Liver (tissue), 9 donors: ENCODE data around the gene S1PR4. TPM values are rescaled to one million over a fixed set of nuclear protein-coding genes. Genes with fewer than 3 reads are reported as not detected.
A peak's percentile ranks its signal among the peaks of the same experiment; 100 is the strongest.

Experiments
- DNase-seq: peaks from one replicate; pipeline ENCODE4 v3.0.0-alpha.2; 2017; ENCODE audit warnings: low spot score
- H3K27ac ChIP-seq, 2 donors: one replicate each; pipeline ENCODE4 v1.7.0; 2013; ENCODE audit warnings: inconsistent platforms in 2 of 2, low read length in 2 of 2, control low read depth in 1 of 2, low read depth in 1 of 2, mild to moderate bottlenecking in 1 of 2
- H3K27me3 ChIP-seq, 4 donors: one replicate each; pipeline versions ENCODE4 v1.6.1 to v1.7.0; 2013; ENCODE audit warnings: low read length in 3 of 4, inconsistent platforms in 1 of 4, mild to moderate bottlenecking in 1 of 4, moderate library complexity in 1 of 4; ENCODE audit not compliant: control insufficient read depth in 4 of 4, insufficient read depth in 4 of 4
- H3K36me3 ChIP-seq, 4 donors: one replicate each; pipeline versions ENCODE4 v1.6.1 to v1.7.0; 2013; ENCODE audit warnings: low read length in 3 of 4, mild to moderate bottlenecking in 3 of 4, low read depth in 1 of 4, moderate library complexity in 1 of 4; ENCODE audit not compliant: control insufficient read depth in 4 of 4, insufficient read depth in 3 of 4
- H3K4me1 ChIP-seq, 4 donors: one replicate each; pipeline versions ENCODE4 v1.6.1 to v1.7.0; 2013; ENCODE audit warnings: low read length in 3 of 4, mild to moderate bottlenecking in 3 of 4, moderate library complexity in 1 of 4; ENCODE audit not compliant: control insufficient read depth in 4 of 4, insufficient read depth in 4 of 4
- H3K4me3 ChIP-seq, 3 donors: one replicate each; pipeline versions ENCODE4 v1.6.1 to v1.7.0; 2013; ENCODE audit warnings: low read length in 3 of 3, control low read depth in 1 of 3, low read depth in 1 of 3, mild to moderate bottlenecking in 1 of 3
- H3K9ac ChIP-seq, 2 donors: one replicate each; pipeline ENCODE4 v1.7.0; 2013; ENCODE audit warnings: low read length in 2 of 2, mild to moderate bottlenecking in 2 of 2, moderate library complexity in 2 of 2, control low read depth in 1 of 2, low read depth in 1 of 2
- H3K9me3 ChIP-seq, 4 donors: one replicate each; pipeline versions ENCODE4 v1.6.1 to v1.7.0; 2013; ENCODE audit warnings: low read length in 3 of 4; ENCODE audit not compliant: control insufficient read depth in 4 of 4
- ATF3 ChIP-seq: IDR thresholded peaks from 2 replicates; pipeline ENCODE4 v1.6.1; 2016; ENCODE audit warnings: antibody characterized with exemption
- CTCF ChIP-seq: fragments of 150-350 bp; IDR thresholded peaks from 2 replicates; pipeline ENCODE4 v1.5.1; 2017; ENCODE audit warnings: improper control_type of control experiment, low read depth, low read length; ENCODE audit not compliant: missing input control
- EGR1 ChIP-seq, 2 donors: IDR thresholded peaks; 2 replicates each; pipeline ENCODE4 v1.6.1; 2016 to 2018; ENCODE audit warnings: antibody characterized with exemption in 2 of 2, low read depth in 2 of 2
- FOXA1 ChIP-seq: IDR thresholded peaks from 2 replicates; pipeline ENCODE4 v1.6.1; 2016; ENCODE audit warnings: antibody characterized with exemption
- FOXA2 ChIP-seq: IDR thresholded peaks from 2 replicates; pipeline ENCODE4 v1.6.1; 2016; ENCODE audit warnings: antibody characterized with exemption
- GABPA ChIP-seq, 2 donors: IDR thresholded peaks in 1 of 2; conservative IDR thresholded peaks in 1 of 2; 2 replicates each; pipeline ENCODE4 v1.6.1; 2016; ENCODE audit warnings: antibody characterized with exemption in 2 of 2, mild to moderate bottlenecking in 1 of 2, moderate library complexity in 1 of 2
- HNF4A ChIP-seq, 2 donors: conservative IDR thresholded peaks; 2 replicates each; pipeline ENCODE4 v1.6.1; 2016; ENCODE audit warnings: antibody characterized with exemption in 2 of 2, mild to moderate bottlenecking in 2 of 2
- HNF4G ChIP-seq: IDR thresholded peaks from 2 replicates; pipeline ENCODE4 v1.6.1; 2016; ENCODE audit warnings: antibody characterized with exemption
- JUND ChIP-seq, 2 donors: IDR thresholded peaks; 2 replicates each; pipeline ENCODE4 v1.6.1; 2016; ENCODE audit warnings: antibody characterized with exemption in 2 of 2
- NR2F2 ChIP-seq: IDR thresholded peaks from 2 replicates; pipeline ENCODE4 v1.6.1; 2016; ENCODE audit warnings: antibody characterized with exemption
- RAD21 ChIP-seq, 2 donors: IDR thresholded peaks; 2 replicates each; pipeline ENCODE4 v1.6.1; 2016; ENCODE audit warnings: antibody characterized with exemption in 2 of 2, mild to moderate bottlenecking in 2 of 2
- RXRA ChIP-seq, 2 donors: IDR thresholded peaks; 2 replicates each; pipeline ENCODE4 v1.6.1; 2017 to 2018; ENCODE audit warnings: antibody characterized with exemption in 2 of 2, mild to moderate bottlenecking in 1 of 2
- SP1 ChIP-seq: IDR thresholded peaks from 2 replicates; pipeline ENCODE4 v1.6.1; 2018; ENCODE audit warnings: antibody characterized with exemption, mild to moderate bottlenecking
- TAF1 ChIP-seq: conservative IDR thresholded peaks from 2 replicates; pipeline ENCODE4 v1.6.1; 2016; ENCODE audit warnings: antibody characterized with exemption, mild to moderate bottlenecking
- YY1 ChIP-seq: IDR thresholded peaks from 2 replicates; pipeline ENCODE4 v1.6.1; 2016; ENCODE audit warnings: antibody characterized with exemption, mild to moderate bottlenecking
- ZBTB33 ChIP-seq: IDR thresholded peaks from 2 replicates; pipeline ENCODE4 v1.6.1; 2016; ENCODE audit warnings: antibody characterized with exemption
- WGBS: extraction: QIAGEN DNeasy Blood & Tissue Kit; methylation state at CpG from one replicate; pipeline ENCODE4 v1.1.7; 2013; 5-methylcytosine and 5-hydroxymethylcytosine counted together
- polyA plus RNA-seq, 2 donors: library from polyadenylated mRNA; stranded (reverse) in 1 of 2; unstranded in 1 of 2; fragments of 200-250 nt in 1 of 2; fragments of >200 nt in 1 of 2; fragmentation: Nextera tagmentation in 1 of 2; extraction: Ambion mirVana in 1 of 2; gene quantifications; one replicate each; pipeline versions ENCODE4 v1.2.1 to v1.2.3, GENCODE V29; 2013 to 2015
- total RNA-seq, 2 donors: library from RNA; depleted of rRNA; stranded (reverse); fragments of >200 nt; gene quantifications; one replicate each; pipeline ENCODE4 v1.2.3, GENCODE V29; 2014
- TF ChIP-seq, protein P1 (sequence below): IDR thresholded peaks from 2 replicates; pipeline ENCODE4 v1.6.1; 2016; ENCODE audit warnings: antibody characterized with exemption
- TF ChIP-seq, protein P2 (sequence below): IDR thresholded peaks from 2 replicates; pipeline ENCODE4 v1.6.1; 2016; ENCODE audit warnings: antibody characterized with exemption, mild to moderate bottlenecking
- donor health status: healthy.
- donor health status: healthy.
- donor health status: healthy.
- donor health status: healthy.
- donor health status: healthy.

S1PR4 gene
- total and polyA plus RNA-seq, 4 donors: 0.93 to 11.0 (median 2.1) TPM

- no peak for TF ChIP-seq FOXA2
- TF ChIP-seq SP1: no peak
- TF ChIP-seq, protein P1, sequence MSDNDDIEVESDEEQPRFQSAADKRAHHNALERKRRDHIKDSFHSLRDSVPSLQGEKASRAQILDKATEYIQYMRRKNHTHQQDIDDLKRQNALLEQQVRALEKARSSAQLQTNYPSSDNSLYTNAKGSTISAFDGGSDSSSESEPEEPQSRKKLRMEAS: no peak
- TF ChIP-seq FOXA1: no peak
- no peak for TF ChIP-seq TAF1
- TF ChIP-seq HNF4A (conservative IDR thresholded peaks at IDR 0.05): no peak
- no peak for TF ChIP-seq YY1
- no peak for TF ChIP-seq GABPA (IDR thresholded peaks at IDR 0.05 in 1 of 2, conservative IDR thresholded peaks at IDR 0.05 in 1 of 2)
- no peak for TF ChIP-seq NR2F2
- TF ChIP-seq, protein P2, sequence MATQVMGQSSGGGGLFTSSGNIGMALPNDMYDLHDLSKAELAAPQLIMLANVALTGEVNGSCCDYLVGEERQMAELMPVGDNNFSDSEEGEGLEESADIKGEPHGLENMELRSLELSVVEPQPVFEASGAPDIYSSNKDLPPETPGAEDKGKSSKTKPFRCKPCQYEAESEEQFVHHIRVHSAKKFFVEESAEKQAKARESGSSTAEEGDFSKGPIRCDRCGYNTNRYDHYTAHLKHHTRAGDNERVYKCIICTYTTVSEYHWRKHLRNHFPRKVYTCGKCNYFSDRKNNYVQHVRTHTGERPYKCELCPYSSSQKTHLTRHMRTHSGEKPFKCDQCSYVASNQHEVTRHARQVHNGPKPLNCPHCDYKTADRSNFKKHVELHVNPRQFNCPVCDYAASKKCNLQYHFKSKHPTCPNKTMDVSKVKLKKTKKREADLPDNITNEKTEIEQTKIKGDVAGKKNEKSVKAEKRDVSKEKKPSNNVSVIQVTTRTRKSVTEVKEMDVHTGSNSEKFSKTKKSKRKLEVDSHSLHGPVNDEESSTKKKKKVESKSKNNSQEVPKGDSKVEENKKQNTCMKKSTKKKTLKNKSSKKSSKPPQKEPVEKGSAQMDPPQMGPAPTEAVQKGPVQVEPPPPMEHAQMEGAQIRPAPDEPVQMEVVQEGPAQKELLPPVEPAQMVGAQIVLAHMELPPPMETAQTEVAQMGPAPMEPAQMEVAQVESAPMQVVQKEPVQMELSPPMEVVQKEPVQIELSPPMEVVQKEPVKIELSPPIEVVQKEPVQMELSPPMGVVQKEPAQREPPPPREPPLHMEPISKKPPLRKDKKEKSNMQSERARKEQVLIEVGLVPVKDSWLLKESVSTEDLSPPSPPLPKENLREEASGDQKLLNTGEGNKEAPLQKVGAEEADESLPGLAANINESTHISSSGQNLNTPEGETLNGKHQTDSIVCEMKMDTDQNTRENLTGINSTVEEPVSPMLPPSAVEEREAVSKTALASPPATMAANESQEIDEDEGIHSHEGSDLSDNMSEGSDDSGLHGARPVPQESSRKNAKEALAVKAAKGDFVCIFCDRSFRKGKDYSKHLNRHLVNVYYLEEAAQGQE: no peak
- no peak overlapping the region for H3K27ac ChIP-seq
- H3K9ac ChIP-seq: no peak overlapping the region
These were observed 37.9 kb upstream of the S1PR4 start for GRCh38 chr19:3140667-3141038.

DNA sequence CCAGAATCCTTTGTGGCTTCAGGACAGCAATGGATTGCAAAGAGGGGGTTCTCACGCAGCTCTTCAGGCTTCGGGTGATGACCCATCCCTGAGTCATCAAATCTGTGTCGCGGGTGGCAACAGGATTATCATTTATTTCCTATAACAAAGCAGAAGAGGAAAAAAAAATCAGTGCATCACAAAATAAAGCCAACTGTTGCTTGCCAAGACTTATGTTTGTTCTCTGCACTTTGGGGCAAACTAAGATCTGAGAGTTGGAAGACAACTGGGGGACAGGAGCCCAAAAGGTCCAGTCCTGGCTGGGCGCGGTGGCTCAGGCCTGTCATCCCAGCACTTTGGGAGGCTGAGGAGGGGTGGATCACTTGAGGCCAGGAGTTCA, 36.3 kb upstream of the S1PR4 start:
- Histone ChIP-seq H3K36me3 (no peaks in the 10 kb centered on the region), H3K9me3 (no peaks in the 10 kb centered on the region), H3K4me3 (no peak overlapping the region), H3K9ac (no peak overlapping the region), H3K27ac (peak overlapping the region; percentile 64 to 76), H3K27me3 (no peaks in the 10 kb centered on the region), H3K4me1 (no peaks in the 10 kb centered on the region)
- TF ChIP-seq EGR1 (IDR thresholded peaks at IDR 0.05; ENCODE audit: low read depth in 2 of 2): no peak
- TF ChIP-seq, protein P1: peak; percentile 1
- no peak for DNase-seq
- 61% methylated on average over 6 of the region's 6 CpGs for WGBS

More at GRCh38 chr19:3140667-3141038, 37.9 kb upstream of the S1PR4 start:
- Histone ChIP-seq H3K4me1 (no peaks in the 10 kb centered on the region), H3K9me3 (no peaks in the 10 kb centered on the region), H3K36me3 (no peaks in the 10 kb centered on the region), H3K27me3 (no peaks in the 10 kb centered on the region), H3K4me3 (no peak overlapping the region)
- DNase-seq: no peak

GRCh38 chr19:3142781-3143337, 35.7 kb upstream of the S1PR4 start:
- DNase-seq: no peak
- Histone ChIP-seq H3K4me1 (no peaks in the 10 kb centered on the region), H3K36me3 (no peaks in the 10 kb centered on the region), H3K27me3 (no peaks in the 10 kb centered on the region), H3K9me3 (no peaks in the 10 kb centered on the region), H3K27ac (peak overlapping the region in 1 of 2 donors; percentile 64), H3K4me3 (no peak overlapping the region), H3K9ac (no peak overlapping the region)
- WGBS: 56% methylated on average over 11 of the region's 11 CpGs
- TF ChIP-seq JUND (IDR thresholded peaks at IDR 0.05) (no peak), TAF1 (no peak), HNF4G (no peak), SP1 (no peak), FOXA1 (no peak), FOXA2 (no peak), ZBTB33 (no peak), HNF4A (conservative IDR thresholded peaks at IDR 0.05) (no peak), GABPA (IDR thresholded peaks at IDR 0.05 in 1 of 2, conservative IDR thresholded peaks at IDR 0.05 in 1 of 2) (no peak), CTCF (no peak), EGR1 (IDR thresholded peaks at IDR 0.05; ENCODE audit: low read depth in 2 of 2) (no peak), RXRA (IDR thresholded peaks at IDR 0.05) (no peak), NR2F2 (no peak), ATF3 (no peak), RAD21 (IDR thresholded peaks at IDR 0.05) (no peak)
- TF ChIP-seq, protein P1: no peak
